Activated CD8-positive, alpha-beta memory T cell treated with anti-CD3 and anti-CD28 coated beads for 48 hours (primary cell): ENCODE measurements around the gene GLG1.

Source experiments
- DNase-seq, 3 experiments: peaks; one replicate each; pipeline ENCODE4 v3.0.0-alpha.2; 2020; ENCODE audit warnings: low read depth in 2 of 3, low spot score in 2 of 3

GLG1 gene

GRCh38 chr16:74611721-74612120 is 4.8 kb upstream of the GLG1 start:
- no peak for DNase-seq

- no peak for DNase-seq
Measured at GRCh38 chr16:74608944-74609343, 2.0 kb upstream of the GLG1 start.

DNA sequence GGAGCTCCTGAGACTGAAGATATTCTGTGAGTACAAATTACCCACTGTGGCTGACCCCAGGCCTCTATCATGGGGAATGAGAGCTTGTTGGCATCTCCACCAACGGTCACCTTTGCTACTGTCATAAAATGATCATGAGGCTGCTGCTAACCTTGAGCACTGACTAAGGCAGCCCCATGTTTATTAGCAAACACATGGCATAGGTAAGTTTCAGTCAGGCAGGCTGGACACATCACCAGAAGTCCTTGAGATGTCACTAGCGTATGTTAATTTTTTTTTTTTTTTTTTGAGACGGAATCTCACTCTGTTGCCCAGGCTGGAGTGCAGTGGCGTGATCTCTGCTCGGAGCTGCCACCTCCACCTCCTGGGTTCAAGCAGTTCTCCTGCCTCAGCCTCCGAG is 1.5 kb upstream of the GLG1 start:
- no peak for DNase-seq

DNA sequence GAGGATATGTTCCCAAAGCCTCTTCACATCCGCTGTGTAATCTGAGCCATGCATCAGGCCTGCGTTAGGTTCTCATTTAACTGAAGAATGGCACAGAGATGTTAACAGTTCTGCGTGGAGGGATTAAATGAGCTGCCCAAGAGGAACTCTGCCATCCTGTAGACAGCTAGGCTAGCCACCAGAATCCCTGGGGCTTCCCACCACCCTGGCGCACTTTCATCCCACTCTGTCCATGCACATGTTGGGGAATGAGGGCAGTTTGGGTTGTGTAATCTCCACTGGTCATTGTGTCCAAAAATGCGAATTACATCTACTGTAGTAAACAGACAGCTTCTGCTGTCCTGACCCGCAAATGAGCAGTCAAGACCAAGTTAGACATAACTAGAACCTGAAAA is 1.0 kb upstream of the GLG1 start:
- DNase-seq: no peak

DNA sequence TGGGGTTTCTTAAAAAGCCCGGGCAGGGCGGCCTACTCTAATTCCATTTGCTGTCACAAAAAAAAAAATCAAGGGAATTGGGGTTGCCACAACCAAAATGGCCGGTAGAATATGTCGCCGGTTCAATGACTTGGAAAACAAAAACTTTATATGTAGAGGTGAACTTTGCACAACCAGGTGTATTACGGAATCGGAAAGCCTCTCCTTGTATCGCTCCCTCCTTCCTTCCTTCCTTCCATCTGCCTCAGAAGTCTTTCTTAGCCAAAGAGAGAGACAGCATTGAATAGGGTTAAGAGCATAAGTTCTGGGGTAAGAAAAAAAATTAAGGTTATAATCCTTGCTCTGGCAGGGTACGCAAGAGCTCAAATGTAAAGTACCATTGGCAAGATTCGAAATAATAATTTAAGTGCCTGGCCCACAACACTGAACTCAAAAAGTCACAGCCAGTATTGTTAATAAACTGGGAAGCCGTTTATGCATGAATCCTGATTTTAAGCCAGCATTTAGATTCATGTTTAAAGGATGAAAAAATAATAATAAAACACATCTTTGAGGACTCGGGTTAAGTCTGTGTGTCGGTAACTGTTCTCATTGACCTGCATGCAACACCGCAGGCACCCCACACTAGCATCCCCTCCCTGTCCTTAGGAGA is 522 bp upstream of the GLG1 start:
- DNase-seq: no peak

DNA sequence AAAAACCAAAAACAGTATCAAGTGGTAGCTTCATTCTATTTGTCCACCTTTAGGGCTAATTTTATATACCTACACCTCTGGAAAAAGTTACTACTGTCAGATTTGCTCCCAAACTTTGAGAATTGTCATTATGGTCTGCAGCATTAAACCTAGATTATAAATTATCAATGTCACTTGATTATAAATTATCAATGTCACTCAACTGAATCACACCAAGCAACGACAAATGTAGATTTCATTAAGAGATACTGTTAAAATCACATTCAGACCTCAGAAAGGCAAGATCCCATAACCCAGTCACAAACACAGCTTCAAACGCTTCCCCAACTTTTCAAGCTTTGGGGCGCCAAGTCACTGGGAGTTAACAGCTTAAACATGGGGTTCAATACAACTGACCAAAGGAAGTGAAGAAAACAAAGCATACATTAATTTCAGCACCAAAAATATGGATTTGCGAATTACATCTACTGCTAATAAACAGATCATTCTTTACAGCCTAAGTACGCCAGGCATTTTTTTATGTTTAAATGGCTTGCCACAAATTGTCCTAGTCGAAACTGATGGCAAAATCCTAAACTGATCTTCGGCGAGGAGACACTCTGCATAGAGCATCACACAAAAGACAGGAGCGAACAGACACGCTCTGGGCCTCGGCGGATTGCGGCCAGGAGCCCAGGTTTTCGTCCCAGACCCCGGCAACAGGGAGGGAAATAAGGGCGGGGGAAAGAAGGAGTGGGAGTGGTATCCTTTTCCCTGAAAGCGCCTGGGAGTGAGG is 981 bp downstream of the GLG1 start:
- DNase-seq: no peak

DNA sequence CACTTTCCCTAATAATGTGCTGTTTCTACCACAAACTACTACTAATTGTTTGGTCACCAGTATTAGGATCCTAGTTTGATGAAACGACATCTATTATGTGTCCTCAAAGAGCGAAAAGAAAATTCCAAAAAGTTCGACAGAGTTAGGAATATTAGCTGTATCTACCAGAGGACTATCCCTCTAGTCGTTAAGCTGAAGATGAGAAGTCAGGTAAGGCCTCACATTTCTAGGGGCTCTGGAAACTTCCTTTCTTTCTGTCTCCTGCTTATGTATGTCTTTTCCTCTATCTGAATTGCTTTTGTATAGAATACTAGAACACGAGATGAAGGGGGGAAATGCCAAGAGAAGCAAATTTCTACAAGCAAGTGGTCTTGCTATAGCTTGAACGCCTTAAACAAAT is 1.6 kb downstream of the GLG1 start:
- DNase-seq: no peak

DNA sequence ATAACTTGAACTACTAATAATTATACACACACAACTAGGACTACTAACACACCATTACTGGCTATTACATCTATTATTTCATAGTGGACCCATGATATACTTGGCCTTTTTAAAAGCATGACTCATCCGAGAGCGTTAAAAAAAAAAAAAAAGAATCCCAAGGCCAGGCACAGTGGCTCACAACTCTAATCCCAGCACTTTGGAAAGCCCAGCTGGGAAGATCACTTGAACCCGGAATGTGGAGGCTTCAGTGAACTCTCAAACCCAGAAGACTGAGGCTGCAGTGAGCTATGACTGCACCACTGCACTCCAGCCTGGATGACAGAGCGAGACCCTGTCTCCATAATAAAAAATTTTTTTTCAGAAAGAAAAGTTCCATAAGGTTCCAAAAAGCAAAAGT is 3.1 kb downstream of the GLG1 start:
- no peak for DNase-seq

- DNase-seq: peak in 2 of 3 experiments; percentile 19 to 35
Measured at GRCh38 chr16:74601126-74601871, 5.6 kb downstream of the GLG1 start.

GRCh38 chr16:74596586-74596985 is 10.3 kb downstream of the GLG1 start:
- DNase-seq: no peak

DNA sequence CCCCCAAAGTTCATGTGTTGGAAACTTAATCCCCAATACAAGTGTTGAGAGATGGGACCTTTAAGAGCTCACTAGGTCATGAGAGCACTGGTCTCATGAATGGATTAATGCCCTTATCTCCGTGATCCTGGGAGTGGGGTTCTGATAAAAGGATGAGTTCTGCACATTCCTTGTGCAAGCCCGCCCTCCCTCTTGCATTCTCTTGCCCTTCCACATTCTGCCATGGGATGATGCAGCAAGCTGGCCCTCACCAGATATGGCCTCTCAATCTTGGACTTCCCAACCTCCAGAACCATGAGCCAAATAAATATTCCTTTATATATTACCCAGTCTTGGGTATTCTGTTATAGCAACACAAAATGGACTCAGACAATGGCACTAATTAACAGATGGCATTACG is 14.1 kb downstream of the GLG1 start:
- no peak for DNase-seq

DNA sequence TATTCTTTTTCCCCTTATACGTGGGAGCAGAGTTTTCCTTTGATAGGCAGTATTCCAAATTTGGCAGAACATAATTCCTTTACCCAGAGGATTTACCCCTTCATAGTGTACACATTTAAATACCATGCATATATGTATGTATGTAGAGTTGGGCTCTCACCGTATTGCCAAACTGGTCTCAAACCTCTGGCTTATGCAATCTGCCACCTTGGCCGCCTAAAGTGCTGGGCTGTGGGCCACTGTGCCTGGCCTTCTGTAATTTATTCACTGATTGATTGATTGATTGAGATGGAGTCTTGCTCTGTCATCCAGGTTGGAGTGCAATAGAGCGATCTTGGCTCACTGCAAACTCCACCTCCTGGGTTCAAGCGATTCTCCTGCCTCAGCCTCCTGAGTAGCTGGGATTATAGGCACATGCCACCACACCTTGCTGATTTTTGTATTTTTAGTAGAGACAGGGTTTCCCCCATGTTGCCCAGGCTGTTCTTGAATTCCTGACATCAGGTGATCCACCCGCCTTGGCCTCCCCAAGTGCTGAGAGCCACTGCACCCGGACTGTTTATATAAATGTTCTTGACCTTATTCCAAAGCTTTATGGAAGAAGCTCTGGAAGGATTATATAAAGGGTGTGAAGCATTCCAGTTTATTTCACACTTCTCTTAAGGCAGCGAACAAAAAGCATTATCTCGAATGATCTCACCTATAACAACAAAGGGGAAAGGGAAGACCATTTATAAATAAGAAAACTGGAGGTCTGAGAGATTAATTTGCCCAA is 14.9 kb downstream of the GLG1 start:
- no peak for DNase-seq

GRCh38 chr16:74586948-74587347 is 20.0 kb downstream of the GLG1 start:
- DNase-seq: no peak

DNA sequence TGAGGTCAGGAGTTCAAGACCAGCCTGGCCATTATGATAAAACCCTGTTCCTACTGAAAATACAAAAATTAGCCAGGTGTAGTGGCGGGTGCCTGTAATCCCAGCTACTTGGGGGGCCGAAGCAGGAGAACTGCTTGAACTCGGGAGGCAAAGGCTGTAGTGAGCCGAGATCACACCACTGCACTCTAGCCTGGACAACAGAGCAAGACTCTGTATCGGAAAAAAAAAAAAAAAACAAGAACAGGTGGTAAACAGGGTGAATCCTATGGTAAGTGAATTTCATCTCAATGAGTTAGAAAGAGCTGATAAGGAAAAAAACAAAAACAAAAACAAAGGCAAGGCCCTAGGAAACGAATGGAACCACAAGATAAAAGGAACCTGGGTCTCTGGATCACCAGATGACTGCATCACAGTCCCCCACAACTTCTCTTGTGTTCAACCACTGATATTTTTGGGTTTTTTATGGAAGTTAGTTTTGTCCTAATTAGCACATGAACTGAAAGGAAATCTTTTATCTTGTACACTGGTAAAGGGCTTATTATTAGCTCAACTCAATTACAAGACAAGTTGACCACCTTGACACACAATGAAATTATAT is 21.0 kb downstream of the GLG1 start:
- DNase-seq: no peak

GRCh38 chr16:74583926-74584666 is 22.8 kb downstream of the GLG1 start:
- no peak for DNase-seq

GRCh38 chr16:74582970-74583369 is 23.9 kb downstream of the GLG1 start:
- DNase-seq: no peak

- no peak for DNase-seq
Measured at GRCh38 chr16:74580833-74581232, 26.1 kb downstream of the GLG1 start.

- no peak for DNase-seq
Measured at GRCh38 chr16:74578838-74579237, 28.1 kb downstream of the GLG1 start.

DNA sequence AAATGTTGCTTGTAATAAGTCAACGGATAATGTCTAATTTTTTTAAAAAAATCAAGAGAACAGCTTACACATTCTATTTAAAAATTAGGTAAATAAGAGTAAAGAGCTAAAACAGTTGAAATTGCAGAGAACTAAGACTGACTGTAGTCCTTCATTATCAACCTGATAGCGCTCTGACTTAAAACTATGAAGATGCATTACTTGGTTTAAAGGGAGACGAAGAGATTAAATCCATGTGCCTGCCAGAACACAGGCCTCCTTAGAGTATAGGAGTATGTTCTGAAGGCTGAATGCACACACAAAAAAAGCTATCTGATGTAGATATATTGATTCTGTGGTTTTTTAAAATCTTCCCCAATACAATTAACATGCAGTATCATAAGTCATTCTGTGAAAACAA is 28.5 kb downstream of the GLG1 start:
- no peak for DNase-seq

DNA sequence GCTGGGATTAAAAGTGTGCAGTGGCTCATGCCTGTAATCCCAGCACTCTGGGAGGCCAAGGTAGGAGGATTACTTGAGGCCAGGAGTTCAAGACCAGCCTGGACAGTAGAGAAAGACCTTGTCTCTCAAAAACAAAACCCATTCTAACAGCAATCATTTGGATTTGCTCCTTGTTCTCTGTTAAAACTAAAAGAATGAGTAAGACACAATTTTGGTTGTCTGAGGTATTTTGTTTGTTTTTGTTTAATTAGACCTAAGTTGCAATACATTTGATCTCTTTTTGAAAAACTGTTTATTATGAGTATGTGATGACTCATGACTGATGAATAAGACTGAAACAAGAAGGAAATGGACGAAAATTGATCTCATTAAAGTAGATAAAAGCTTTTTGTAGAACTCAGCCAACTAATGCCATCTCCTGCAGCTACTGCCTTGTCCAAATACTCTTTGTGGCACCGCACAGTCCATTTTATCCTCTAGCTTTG is 29.0 kb downstream of the GLG1 start:
- no peak for DNase-seq
